ENCODE results near the gene DYRK2. TPM values are rescaled to one million over a fixed set of nuclear protein-coding genes. Genes with fewer than 3 reads are reported as not detected.

Gene DYRK2
- total RNA-seq, 1 donor from 2014 or later: 40.3 TPM

DNA sequence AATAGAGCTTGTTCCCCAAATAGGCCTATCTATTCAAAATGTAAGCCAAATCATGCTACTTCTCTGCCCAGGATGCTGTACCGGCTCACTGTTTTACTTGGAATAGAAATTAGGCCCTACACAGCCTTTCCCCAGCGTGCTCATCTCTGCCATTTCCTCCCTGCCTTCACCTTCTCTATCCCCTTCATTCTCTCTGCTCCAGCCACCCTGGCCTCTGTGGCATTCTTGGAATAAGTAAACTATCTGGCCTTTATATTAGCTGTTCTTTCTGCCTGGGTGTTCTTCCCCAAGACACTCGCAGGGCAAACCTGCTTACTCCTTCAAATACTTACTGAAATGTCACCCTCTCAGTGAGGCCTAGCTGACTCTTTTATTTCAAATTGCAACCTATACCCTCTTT lies 30.9 kb upstream of the DYRK2 start:
- no peak overlapping the region for H3K4me3 Mint-ChIP-seq
- H3K27me3 Mint-ChIP-seq: no peaks in the 10 kb centered on the region
- no peaks in the 10 kb centered on the region for H3K9me3 Mint-ChIP-seq
- peaks cover 18% of the 10 kb centered on the region for H3K4me1 Mint-ChIP-seq
- no peaks in the 10 kb centered on the region for H3K36me3 Mint-ChIP-seq (ENCODE audit: low read depth)
- intact Hi-C loops (cut with micrococcal nuclease): no loop called here
- CTCF ChIA-PET: no interaction called here
- POLR2A ChIA-PET: interaction anchor here (0.5 to 2.9 kb wide), 4 partner anchors 13 to 31 kb away, joined by 4 to 11 read pairs (median 7); partner anchors contain the start of gene DYRK2
- DNase-seq (no peak), ATAC-seq (ENCODE audit: low read depth) (no peak)
- TF ChIP-seq, protein P1, sequence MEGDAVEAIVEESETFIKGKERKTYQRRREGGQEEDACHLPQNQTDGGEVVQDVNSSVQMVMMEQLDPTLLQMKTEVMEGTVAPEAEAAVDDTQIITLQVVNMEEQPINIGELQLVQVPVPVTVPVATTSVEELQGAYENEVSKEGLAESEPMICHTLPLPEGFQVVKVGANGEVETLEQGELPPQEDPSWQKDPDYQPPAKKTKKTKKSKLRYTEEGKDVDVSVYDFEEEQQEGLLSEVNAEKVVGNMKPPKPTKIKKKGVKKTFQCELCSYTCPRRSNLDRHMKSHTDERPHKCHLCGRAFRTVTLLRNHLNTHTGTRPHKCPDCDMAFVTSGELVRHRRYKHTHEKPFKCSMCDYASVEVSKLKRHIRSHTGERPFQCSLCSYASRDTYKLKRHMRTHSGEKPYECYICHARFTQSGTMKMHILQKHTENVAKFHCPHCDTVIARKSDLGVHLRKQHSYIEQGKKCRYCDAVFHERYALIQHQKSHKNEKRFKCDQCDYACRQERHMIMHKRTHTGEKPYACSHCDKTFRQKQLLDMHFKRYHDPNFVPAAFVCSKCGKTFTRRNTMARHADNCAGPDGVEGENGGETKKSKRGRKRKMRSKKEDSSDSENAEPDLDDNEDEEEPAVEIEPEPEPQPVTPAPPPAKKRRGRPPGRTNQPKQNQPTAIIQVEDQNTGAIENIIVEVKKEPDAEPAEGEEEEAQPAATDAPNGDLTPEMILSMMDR (IDR thresholded peaks at IDR 0.05): no peak
- peak overlapping the region; percentile 26 for H3K27ac Mint-ChIP-seq

DNA sequence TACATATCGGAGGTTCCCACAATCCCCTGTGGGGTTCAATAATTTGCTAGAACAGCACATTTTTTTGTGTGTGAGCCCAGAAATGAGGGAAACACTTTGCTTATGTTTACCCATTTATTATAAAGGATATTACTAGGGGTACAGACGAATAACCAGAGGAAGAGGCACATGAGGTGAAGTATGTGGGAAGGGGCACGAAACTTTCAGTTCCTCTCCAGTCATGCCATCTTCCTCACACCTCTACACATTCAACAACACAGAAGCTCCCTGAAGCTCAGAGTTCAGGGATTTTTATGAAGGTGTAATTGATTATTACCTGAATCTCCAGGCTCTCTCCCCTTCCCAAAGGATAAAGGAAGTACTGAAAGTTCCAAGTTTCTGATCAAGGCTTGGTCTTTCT lies 30.2 kb upstream of the DYRK2 start:
- no peaks in the 10 kb centered on the region for H3K36me3 Mint-ChIP-seq (ENCODE audit: low read depth)
- peak overlapping the region; percentile 6 for H3K4me3 Mint-ChIP-seq
- ATAC-seq (ENCODE audit: low read depth): peak; percentile 65
- DNase-seq: no peak
- H3K9me3 Mint-ChIP-seq: no peaks in the 10 kb centered on the region
- peak overlapping the region; percentile 26 for H3K27ac Mint-ChIP-seq
- intact Hi-C loops (cut with micrococcal nuclease): no loop called here
- H3K27me3 Mint-ChIP-seq: no peaks in the 10 kb centered on the region
- H3K4me1 Mint-ChIP-seq: peaks cover 18% of the 10 kb centered on the region
- CTCF ChIA-PET: no interaction called here
- TF ChIP-seq, protein P1 (IDR thresholded peaks at IDR 0.05): no peak
- POLR2A ChIA-PET: interaction anchor here (0.8 to 2.9 kb wide), 6 partner anchors 8 to 350 kb away, joined by 3 to 11 read pairs (median 4); partner anchors contain the start of genes CAND1 and DYRK2

DNA sequence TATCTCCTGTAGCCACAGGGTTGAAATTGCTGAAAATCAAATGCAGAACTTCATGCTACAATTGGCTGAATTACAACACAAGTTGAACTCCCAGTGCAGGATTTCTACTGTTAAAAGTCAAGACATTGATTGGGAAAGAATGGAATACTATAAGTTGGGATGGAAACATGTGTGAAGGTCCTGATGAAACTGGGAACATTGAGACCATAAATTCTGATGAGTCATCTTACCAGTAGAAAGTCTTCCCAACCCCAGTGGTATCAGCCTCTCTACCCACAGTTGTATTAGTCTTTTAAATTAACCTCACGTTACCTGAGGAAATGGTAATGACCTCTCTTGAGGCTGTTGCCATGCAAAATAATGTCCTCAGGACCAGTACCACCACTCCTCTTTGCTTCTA lies 27.4 kb upstream of the DYRK2 start:
- DNase-seq: no peak
- H3K27me3 Mint-ChIP-seq: no peaks in the 10 kb centered on the region
- intact Hi-C loops (cut with micrococcal nuclease): no loop called here
- H3K9me3 Mint-ChIP-seq: peaks cover 2% of the 10 kb centered on the region
- CTCF ChIA-PET: no interaction called here
- no peak overlapping the region for H3K27ac Mint-ChIP-seq
- no peak for ATAC-seq (ENCODE audit: low read depth)
- H3K4me3 Mint-ChIP-seq: no peak overlapping the region
- H3K36me3 Mint-ChIP-seq (ENCODE audit: low read depth): no peaks in the 10 kb centered on the region
- POLR2A ChIA-PET: no interaction called here
- H3K4me1 Mint-ChIP-seq: peaks cover 26% of the 10 kb centered on the region
- TF ChIP-seq, protein P1 (IDR thresholded peaks at IDR 0.05): no peak

DNA sequence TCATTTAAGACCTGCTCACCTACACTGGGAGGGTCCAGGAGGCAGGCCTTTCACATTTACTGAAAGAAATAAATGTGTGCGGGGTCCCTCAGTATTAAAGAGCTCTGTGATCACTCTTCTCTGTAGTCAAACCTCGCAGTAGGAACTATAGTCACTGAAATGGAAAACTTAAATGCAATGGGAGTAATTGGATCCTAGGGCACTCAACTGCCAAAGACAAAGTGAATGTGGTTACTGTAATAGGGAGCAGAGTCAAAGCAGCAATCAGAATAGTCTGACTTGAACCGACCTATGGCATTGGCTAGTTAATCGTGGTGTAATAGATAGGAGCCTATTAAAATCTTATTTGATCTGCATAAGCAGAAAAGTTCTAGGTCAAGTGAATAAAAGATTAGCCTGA lies 26.6 kb upstream of the DYRK2 start:
- CTCF ChIA-PET: no interaction called here
- ATAC-seq (ENCODE audit: low read depth) (no peak), DNase-seq (no peak)
- no peaks in the 10 kb centered on the region for H3K27me3 Mint-ChIP-seq
- no peak overlapping the region for H3K4me3 Mint-ChIP-seq
- H3K27ac Mint-ChIP-seq: no peak overlapping the region
- POLR2A ChIA-PET: no interaction called here
- intact Hi-C loops (cut with micrococcal nuclease): no loop called here
- TF ChIP-seq, protein P1 (IDR thresholded peaks at IDR 0.05): no peak
- H3K4me1 Mint-ChIP-seq: peaks cover 26% of the 10 kb centered on the region
- no peaks in the 10 kb centered on the region for H3K36me3 Mint-ChIP-seq (ENCODE audit: low read depth)
- peaks cover 2% of the 10 kb centered on the region for H3K9me3 Mint-ChIP-seq

DNA sequence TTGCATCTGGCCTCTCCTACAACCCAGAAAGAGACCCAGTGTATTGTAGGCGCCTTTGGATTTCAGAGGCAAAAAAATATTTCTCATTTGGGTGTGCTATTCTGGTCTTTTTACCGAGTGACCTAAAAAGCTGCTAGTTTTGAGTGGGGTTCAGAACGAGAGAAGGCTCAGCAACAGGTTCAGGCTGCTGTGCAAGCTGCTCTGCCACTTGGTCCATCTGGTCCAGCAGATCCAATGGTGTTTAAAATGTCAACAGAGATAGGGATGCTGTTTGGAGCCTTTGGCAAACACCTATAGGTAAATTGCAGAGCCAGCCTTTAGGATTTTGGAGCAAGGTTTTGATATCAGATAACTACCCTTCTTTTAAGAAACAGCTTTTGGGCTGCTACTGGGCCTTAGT lies 25.3 kb upstream of the DYRK2 start:
- intact Hi-C loops (cut with micrococcal nuclease): no loop called here
- H3K27ac Mint-ChIP-seq: no peak overlapping the region
- no peak overlapping the region for H3K4me3 Mint-ChIP-seq
- H3K9me3 Mint-ChIP-seq: peaks cover 2% of the 10 kb centered on the region
- ChIA-PET POLR2A (no interaction called here), CTCF (no interaction called here)
- TF ChIP-seq, protein P1 (IDR thresholded peaks at IDR 0.05): no peak
- peaks cover 18% of the 10 kb centered on the region for H3K4me1 Mint-ChIP-seq
- H3K27me3 Mint-ChIP-seq: no peaks in the 10 kb centered on the region
- no peaks in the 10 kb centered on the region for H3K36me3 Mint-ChIP-seq (ENCODE audit: low read depth)
- ATAC-seq (ENCODE audit: low read depth): no peak
- DNase-seq: no peak

All from activated B cell treated with CpG ODN at 0.5 μM for 24 hours (primary cell).